SHP77 treated with DMSO at 0.1 percent for 48 hours (cell line): Measurements from ENCODE around the gene VAMP4.
"Not testable (repeated sequence)": the region's sequence is repeated elsewhere in the genome, so short reads cannot be mapped to it uniquely, and the experiment has no call there.

Experiments
- DNase-seq: peaks from one replicate; lab custom pipeline; 2025; lab: John Stamatoyannopoulos, UW

The VAMP4 gene

GRCh38 chr1:171695772-171696171 is 46.1 kb downstream of the VAMP4 start:
- DNase-seq = not testable (repeated sequence)

GRCh38 chr1:171693541-171693940 is 48.3 kb downstream of the VAMP4 start:
- not testable (repeated sequence) for DNase-seq

GRCh38 chr1:171683870-171684269 is 58.0 kb downstream of the VAMP4 start:
- DNase-seq = no peak

GRCh38 chr1:171680339-171680738 is 61.5 kb downstream of the VAMP4 start:
- no peak for DNase-seq

GRCh38 chr1:171676823-171677222 is 65.0 kb downstream of the VAMP4 start:
- DNase-seq = no peak

GRCh38 chr1:171674431-171675405 is 67.1 kb downstream of the VAMP4 start:
- DNase-seq = no peak

GRCh38 chr1:171670739-171671138 is 71.1 kb downstream of the VAMP4 start:
- no peak for DNase-seq

- no peak for DNase-seq
Measured at GRCh38 chr1:171668372-171668771, 73.5 kb downstream of the VAMP4 start.

GRCh38 chr1:171666114-171666769 is 75.6 kb downstream of the VAMP4 start:
- DNase-seq = no peak

- DNase-seq = no peak
Measured at GRCh38 chr1:171664976-171665375, 76.9 kb downstream of the VAMP4 start.

GRCh38 chr1:171663854-171664575 is 77.8 kb downstream of the VAMP4 start:
- no peak for DNase-seq

- no peak for DNase-seq
Measured at GRCh38 chr1:171663036-171663853, 78.6 kb downstream of the VAMP4 start.

GRCh38 chr1:171661076-171661650 is 80.7 kb downstream of the VAMP4 start:
- DNase-seq = no peak

- DNase-seq = not testable (repeated sequence)
Measured at GRCh38 chr1:171656206-171656605, 85.7 kb downstream of the VAMP4 start.

- no peak for DNase-seq
Measured at GRCh38 chr1:171655746-171656116, 86.1 kb downstream of the VAMP4 start.

GRCh38 chr1:171654942-171655745 is 86.7 kb downstream of the VAMP4 start:
- peak; percentile 44 for DNase-seq

- no peak for DNase-seq
Measured at GRCh38 chr1:171654201-171654941, 87.5 kb downstream of the VAMP4 start.

- no peak for DNase-seq
Measured at GRCh38 chr1:171653796-171654195, 88.1 kb downstream of the VAMP4 start.

- DNase-seq = no peak
Measured at GRCh38 chr1:171652234-171652822, 89.5 kb downstream of the VAMP4 start, which contains the start of gene MYOC. Gene MYOC, minus strand, starts transcription at chr1:171652688. Its CDS starts 77 bp downstream, at chr1:171652611.
